ENCODE measurements around the gene OXER1.

OXER1 gene

GRCh38 chr2:42793334-42794270 is 29.7 kb upstream of the OXER1 start:
- H3K4me1 ChIP-seq (ENCODE audit: control insufficient read depth, insufficient read depth, low read length): peaks cover 18% of the 10 kb centered on the region
- peaks cover 23% of the 10 kb centered on the region for H3K27me3 ChIP-seq (ENCODE audit: control insufficient read depth, insufficient read depth, low read length)
- H3K4me3 ChIP-seq (ENCODE audit: low read depth, low read length): peak overlapping the region; percentile 84
- no peaks in the 10 kb centered on the region for H3K36me3 ChIP-seq (ENCODE audit: control insufficient read depth, insufficient read depth, low read length)
- peak overlapping the region; percentile 81 for H3K9ac ChIP-seq (ENCODE audit: low read length)
- H3K27ac ChIP-seq (ENCODE audit: low read depth, low read length): 0 out of 2 replicates have a peak overlapping the region, but pooled peaks have one; percentile 14
- H3K9me3 ChIP-seq (ENCODE audit: control insufficient read depth, insufficient read depth, low read depth, low read length): no peaks in the 10 kb centered on the region; the same call in 1 of the 2 replicates

DNA sequence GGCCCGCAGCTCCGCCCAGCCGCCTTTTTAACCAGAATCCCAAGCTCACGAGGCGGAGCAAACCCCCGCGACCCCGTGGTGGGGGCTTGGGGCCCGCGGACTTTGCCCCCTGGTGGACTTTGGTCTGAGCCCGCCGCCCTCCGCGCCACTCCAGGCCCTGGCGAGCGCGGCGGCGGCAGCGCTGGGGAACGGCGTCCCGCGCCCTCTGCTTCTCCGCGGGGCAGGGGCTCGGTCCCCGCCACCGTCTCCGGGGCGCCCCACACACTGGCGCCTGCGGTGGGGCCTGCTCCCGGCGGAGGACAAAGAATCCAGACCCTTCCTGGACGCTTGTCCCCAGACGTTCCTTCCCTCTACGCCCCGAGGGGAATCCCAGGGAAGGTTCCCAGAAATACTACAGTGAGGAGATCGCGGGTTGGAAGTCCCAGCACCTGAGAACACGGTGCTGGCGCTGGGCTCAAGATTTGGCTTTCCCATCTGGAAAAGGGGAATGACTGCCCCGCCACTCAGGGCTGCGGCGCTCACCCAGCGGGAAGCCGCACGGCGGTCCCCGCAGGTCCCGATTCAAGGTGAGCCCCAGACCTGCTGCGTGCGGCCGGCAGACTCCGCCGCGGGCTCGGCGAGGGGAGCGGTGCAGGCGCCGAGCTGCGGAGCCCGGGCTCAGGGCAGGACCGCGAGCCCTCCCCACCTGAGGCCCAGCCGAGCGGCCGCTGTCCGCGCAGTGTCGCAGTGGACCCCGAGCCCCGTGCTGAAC is 28.8 kb upstream of the OXER1 start, which contains the start of gene HAAO:
Gene HAAO (minus strand): TSS at position 1 of the 751 bp plus-strand sequence. CDS start 47 bp downstream, outside the sequence.
- no peaks in the 10 kb centered on the region for H3K36me3 ChIP-seq (ENCODE audit: control insufficient read depth, insufficient read depth, low read length)
- peaks cover 23% of the 10 kb centered on the region for H3K27me3 ChIP-seq (ENCODE audit: control insufficient read depth, insufficient read depth, low read length)
- peaks cover 18% of the 10 kb centered on the region for H3K4me1 ChIP-seq (ENCODE audit: control insufficient read depth, insufficient read depth, low read length)
- peak within 1 kb of the TSS; percentile 81 for H3K9ac ChIP-seq (ENCODE audit: low read length)
- peak within 1 kb of the TSS; percentile 14; the same call in 1 of the 2 replicates for H3K27ac ChIP-seq (ENCODE audit: low read depth, low read length)
- H3K9me3 ChIP-seq (ENCODE audit: control insufficient read depth, insufficient read depth, low read depth, low read length): no peaks in the 10 kb centered on the region; the same call in 1 of the 2 replicates
- peak within 1 kb of the TSS; percentile 84 for H3K4me3 ChIP-seq (ENCODE audit: low read depth, low read length)

GRCh38 chr2:42792087-42792582 is 28.2 kb upstream of the OXER1 start:
- H3K4me1 ChIP-seq (ENCODE audit: control insufficient read depth, insufficient read depth, low read length): peaks cover 18% of the 10 kb centered on the region
- H3K9me3 ChIP-seq (ENCODE audit: control insufficient read depth, insufficient read depth, low read depth, low read length): no peaks in the 10 kb centered on the region; the same call in 1 of the 2 replicates
- no peak overlapping the region for H3K27ac ChIP-seq (ENCODE audit: low read depth, low read length)
- peaks cover 23% of the 10 kb centered on the region for H3K27me3 ChIP-seq (ENCODE audit: control insufficient read depth, insufficient read depth, low read length)
- peak overlapping the region; percentile 81 for H3K9ac ChIP-seq (ENCODE audit: low read length)
- peak overlapping the region; percentile 84 for H3K4me3 ChIP-seq (ENCODE audit: low read depth, low read length)
- H3K36me3 ChIP-seq (ENCODE audit: control insufficient read depth, insufficient read depth, low read length): no peaks in the 10 kb centered on the region

DNA sequence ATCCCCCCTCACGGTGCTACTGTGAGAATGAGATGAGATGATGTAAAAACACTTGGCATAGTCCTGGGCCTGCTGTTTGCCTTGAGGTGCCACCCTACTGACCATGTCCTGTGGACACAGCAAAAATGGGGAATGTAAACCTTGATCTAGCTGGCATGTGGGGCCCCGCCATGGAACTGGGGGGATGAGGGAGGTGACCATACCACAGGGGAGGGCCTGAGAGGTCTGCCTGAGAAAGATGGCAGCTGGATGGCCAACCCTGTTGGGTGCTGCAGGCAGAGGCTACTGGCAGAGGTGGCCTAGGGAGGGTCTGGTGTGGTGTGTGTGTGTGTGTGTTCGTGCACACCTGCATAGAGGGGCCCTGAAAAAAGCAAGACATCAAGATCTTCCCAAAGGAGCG is 27.7 kb upstream of the OXER1 start:
- H3K9ac ChIP-seq (ENCODE audit: low read length): no peak overlapping the region
- no peak overlapping the region for H3K27ac ChIP-seq (ENCODE audit: low read depth, low read length)
- H3K9me3 ChIP-seq (ENCODE audit: control insufficient read depth, insufficient read depth, low read depth, low read length): no peaks in the 10 kb centered on the region
- no peaks in the 10 kb centered on the region for H3K36me3 ChIP-seq (ENCODE audit: control insufficient read depth, insufficient read depth, low read length)
- peaks cover 23% of the 10 kb centered on the region for H3K27me3 ChIP-seq (ENCODE audit: control insufficient read depth, insufficient read depth, low read length)
- peak overlapping the region; percentile 84 for H3K4me3 ChIP-seq (ENCODE audit: low read depth, low read length)
- peaks cover 18% of the 10 kb centered on the region for H3K4me1 ChIP-seq (ENCODE audit: control insufficient read depth, insufficient read depth, low read length)

DNA sequence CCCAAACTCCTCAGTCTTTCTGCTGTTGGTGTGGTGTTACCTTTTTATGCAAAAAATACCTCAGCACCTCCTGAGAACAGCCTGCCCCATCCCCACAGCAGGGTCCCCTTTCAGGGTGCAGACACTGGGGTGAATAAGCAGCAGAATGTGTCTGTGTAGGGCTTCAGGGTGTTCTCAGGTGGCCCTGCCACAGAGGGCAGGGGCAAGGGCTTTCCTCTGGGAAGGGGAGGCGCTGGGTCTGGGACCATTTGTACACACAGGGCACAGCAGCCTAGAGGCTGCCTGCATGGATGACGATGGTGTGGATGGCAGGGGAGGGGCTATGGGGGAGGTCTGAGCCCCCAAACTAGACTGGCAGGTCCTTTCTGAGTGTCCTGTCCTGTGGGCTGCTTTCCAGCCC is 25.8 kb upstream of the OXER1 start:
- no peaks in the 10 kb centered on the region for H3K9me3 ChIP-seq (ENCODE audit: control insufficient read depth, insufficient read depth, low read depth, low read length)
- no peak overlapping the region for H3K27ac ChIP-seq (ENCODE audit: low read depth, low read length)
- H3K36me3 ChIP-seq (ENCODE audit: control insufficient read depth, insufficient read depth, low read length): no peaks in the 10 kb centered on the region

GRCh38 chr2:42788882-42789281 is 24.9 kb upstream of the OXER1 start:
- Histone ChIP-seq H3K27ac (ENCODE audit: low read depth, low read length) (no peak overlapping the region), H3K4me3 (ENCODE audit: low read depth, low read length) (no peak overlapping the region), H3K9me3 (ENCODE audit: control insufficient read depth, insufficient read depth, low read depth, low read length) (no peaks in the 10 kb centered on the region), H3K27me3 (ENCODE audit: control insufficient read depth, insufficient read depth, low read length) (peaks cover 23% of the 10 kb centered on the region), H3K36me3 (ENCODE audit: control insufficient read depth, insufficient read depth, low read length) (no peaks in the 10 kb centered on the region), H3K9ac (ENCODE audit: low read length) (no peak overlapping the region), H3K4me1 (ENCODE audit: control insufficient read depth, insufficient read depth, low read length) (peaks cover 10% of the 10 kb centered on the region)

More for the DNA sequence above, 25.8 kb upstream of the OXER1 start:
- Histone ChIP-seq H3K27me3 (ENCODE audit: control insufficient read depth, insufficient read depth, low read length) (peaks cover 23% of the 10 kb centered on the region), H3K9ac (ENCODE audit: low read length) (no peak overlapping the region), H3K4me3 (ENCODE audit: low read depth, low read length) (no peak overlapping the region), H3K4me1 (ENCODE audit: control insufficient read depth, insufficient read depth, low read length) (peaks cover 16% of the 10 kb centered on the region)

DNA sequence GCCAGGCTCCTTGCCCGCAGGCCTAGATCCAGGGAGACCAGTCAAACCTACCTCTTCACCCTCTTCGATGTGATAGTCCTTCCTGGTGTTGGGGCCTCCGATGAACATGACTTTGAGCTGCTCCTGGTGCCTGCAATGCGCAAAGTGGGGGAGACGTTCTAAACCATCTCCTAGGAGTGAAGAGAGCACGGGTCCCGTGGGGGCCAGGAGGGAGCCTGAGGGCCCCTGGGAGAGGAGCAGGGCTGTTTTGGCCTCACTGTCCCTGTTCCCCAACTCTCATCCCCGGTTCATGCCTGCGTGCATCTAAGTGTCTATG is 24.5 kb upstream of the OXER1 start:
- peaks cover 7% of the 10 kb centered on the region for H3K4me1 ChIP-seq (ENCODE audit: control insufficient read depth, insufficient read depth, low read length)

DNA sequence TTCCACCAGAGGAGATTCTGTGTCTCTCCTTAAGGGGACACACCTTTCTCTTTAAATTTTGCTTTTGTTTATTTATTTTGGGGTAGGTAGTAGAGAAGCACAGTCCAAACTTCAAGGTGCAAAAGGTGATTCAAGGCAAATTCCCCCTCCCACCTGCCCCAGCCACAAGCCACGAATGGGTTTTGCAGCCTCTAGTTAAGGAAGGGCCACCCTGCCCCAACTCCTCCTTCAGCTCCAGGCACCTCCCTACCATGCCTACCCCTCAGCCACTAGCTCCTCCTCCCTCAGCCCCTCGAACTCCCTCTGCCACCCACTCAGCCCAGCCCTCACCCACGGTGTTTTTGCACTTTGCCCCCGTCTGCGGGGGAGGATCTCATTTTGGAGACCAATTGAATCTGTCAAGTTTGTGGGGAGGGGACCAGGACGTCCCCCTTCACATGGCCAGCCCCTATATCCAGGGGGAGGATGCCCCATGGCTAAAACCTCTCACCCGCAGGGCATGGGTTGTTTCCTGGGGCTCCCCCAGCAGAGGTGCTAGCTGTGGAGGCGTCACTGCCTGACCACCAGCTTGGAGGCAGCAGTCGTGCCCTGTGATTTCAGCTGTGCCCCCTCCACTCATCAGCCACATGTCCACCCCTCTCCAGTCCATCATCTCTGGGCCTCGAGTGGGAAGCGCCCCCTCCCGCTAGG is 24.0 kb upstream of the OXER1 start:
- Histone ChIP-seq H3K36me3 (ENCODE audit: control insufficient read depth, insufficient read depth, low read length) (no peaks in the 10 kb centered on the region), H3K4me1 (ENCODE audit: control insufficient read depth, insufficient read depth, low read length) (peaks cover 7% of the 10 kb centered on the region), H3K9me3 (ENCODE audit: control insufficient read depth, insufficient read depth, low read depth, low read length) (no peaks in the 10 kb centered on the region), H3K27ac (ENCODE audit: low read depth, low read length) (no peak overlapping the region), H3K27me3 (ENCODE audit: control insufficient read depth, insufficient read depth, low read length) (peaks cover 19% of the 10 kb centered on the region), H3K9ac (ENCODE audit: low read length) (no peak overlapping the region), H3K4me3 (ENCODE audit: low read depth, low read length) (no peak overlapping the region)

More for the DNA sequence above, 24.5 kb upstream of the OXER1 start:
- no peak overlapping the region for H3K27ac ChIP-seq (ENCODE audit: low read depth, low read length)
- H3K4me3 ChIP-seq (ENCODE audit: low read depth, low read length): no peak overlapping the region
- peaks cover 23% of the 10 kb centered on the region for H3K27me3 ChIP-seq (ENCODE audit: control insufficient read depth, insufficient read depth, low read length)
- H3K9me3 ChIP-seq (ENCODE audit: control insufficient read depth, insufficient read depth, low read depth, low read length): no peaks in the 10 kb centered on the region
- no peaks in the 10 kb centered on the region for H3K36me3 ChIP-seq (ENCODE audit: control insufficient read depth, insufficient read depth, low read length)
- no peak overlapping the region for H3K9ac ChIP-seq (ENCODE audit: low read length)

GRCh38 chr2:42787424-42787787 is 23.5 kb upstream of the OXER1 start:
- H3K4me3 ChIP-seq (ENCODE audit: low read depth, low read length): no peak overlapping the region

DNA sequence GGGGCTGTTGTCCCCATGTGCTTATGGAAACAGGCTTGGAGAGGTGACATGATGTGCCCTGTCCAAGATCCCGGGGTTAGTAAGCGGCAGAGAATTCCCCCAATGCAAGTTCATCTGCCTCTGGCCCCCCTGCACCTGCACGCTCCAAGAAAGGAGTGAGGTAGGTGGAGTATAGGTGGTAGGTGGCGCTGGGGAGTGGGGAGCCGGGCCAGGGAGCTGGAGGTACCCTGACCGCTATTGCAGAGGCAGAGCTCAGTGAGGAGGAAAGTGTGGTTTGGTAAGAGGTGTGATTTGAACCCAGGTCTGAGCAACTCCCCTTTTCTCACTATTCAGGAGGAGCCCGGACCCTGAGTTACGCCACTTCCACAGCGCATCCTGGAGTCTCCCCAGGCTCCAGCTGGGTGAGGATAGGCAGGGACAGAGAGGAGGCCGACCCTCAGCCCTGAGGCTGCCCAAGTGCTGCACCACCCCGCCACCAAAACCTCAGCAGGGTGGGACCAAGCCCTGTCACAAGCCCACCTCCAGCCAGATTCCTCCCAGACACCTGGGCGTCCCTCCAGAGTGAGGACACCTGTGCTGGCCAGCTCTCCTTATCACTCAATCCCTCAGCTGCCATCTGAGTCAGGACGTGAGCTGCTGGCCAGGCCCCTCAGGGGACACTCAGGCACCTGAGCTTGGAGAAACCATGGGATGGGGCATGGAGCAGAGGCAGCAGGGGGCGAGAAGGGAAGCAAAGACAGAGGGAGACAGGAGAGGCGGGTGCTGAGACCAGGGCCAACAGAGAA is 22.8 kb upstream of the OXER1 start:
- Histone ChIP-seq H3K36me3 (ENCODE audit: control insufficient read depth, insufficient read depth, low read length) (no peaks in the 10 kb centered on the region), H3K27ac (ENCODE audit: low read depth, low read length) (no peak overlapping the region), H3K9me3 (ENCODE audit: control insufficient read depth, insufficient read depth, low read depth, low read length) (peaks cover 7% of the 10 kb centered on the region; the same call in 1 of the 2 replicates)

More at GRCh38 chr2:42787424-42787787, 23.5 kb upstream of the OXER1 start:
- Histone ChIP-seq H3K9ac (ENCODE audit: low read length) (no peak overlapping the region), H3K27me3 (ENCODE audit: control insufficient read depth, insufficient read depth, low read length) (peaks cover 15% of the 10 kb centered on the region), H3K27ac (ENCODE audit: low read depth, low read length) (no peak overlapping the region), H3K36me3 (ENCODE audit: control insufficient read depth, insufficient read depth, low read length) (no peaks in the 10 kb centered on the region), H3K4me1 (ENCODE audit: control insufficient read depth, insufficient read depth, low read length) (peaks cover 7% of the 10 kb centered on the region), H3K9me3 (ENCODE audit: control insufficient read depth, insufficient read depth, low read depth, low read length) (0 out of 2 replicates have a peak, but pooled peaks cover 4% of the 10 kb centered on the region)

More for the DNA sequence above, 22.8 kb upstream of the OXER1 start:
- peaks cover 3% of the 10 kb centered on the region; the same call in 1 of the 2 replicates for H3K4me1 ChIP-seq (ENCODE audit: control insufficient read depth, insufficient read depth, low read length)
- peaks cover 11% of the 10 kb centered on the region for H3K27me3 ChIP-seq (ENCODE audit: control insufficient read depth, insufficient read depth, low read length)
- no peak overlapping the region for H3K9ac ChIP-seq (ENCODE audit: low read length)
- no peak overlapping the region for H3K4me3 ChIP-seq (ENCODE audit: low read depth, low read length)

All from HUES6 (cell line).